NCI-H748 treated with DMSO at 0.1 percent for 48 hours (cell line): ENCODE measurements around the gene SLC7A9.
"Not testable (repeated sequence)": the region's sequence is repeated elsewhere in the genome, so short reads cannot be mapped to it uniquely, and the experiment has no call there.

Experiments used
- DNase-seq: peaks from one replicate; lab custom pipeline; 2025; lab: John Stamatoyannopoulos, UW

SLC7A9 gene

DNA sequence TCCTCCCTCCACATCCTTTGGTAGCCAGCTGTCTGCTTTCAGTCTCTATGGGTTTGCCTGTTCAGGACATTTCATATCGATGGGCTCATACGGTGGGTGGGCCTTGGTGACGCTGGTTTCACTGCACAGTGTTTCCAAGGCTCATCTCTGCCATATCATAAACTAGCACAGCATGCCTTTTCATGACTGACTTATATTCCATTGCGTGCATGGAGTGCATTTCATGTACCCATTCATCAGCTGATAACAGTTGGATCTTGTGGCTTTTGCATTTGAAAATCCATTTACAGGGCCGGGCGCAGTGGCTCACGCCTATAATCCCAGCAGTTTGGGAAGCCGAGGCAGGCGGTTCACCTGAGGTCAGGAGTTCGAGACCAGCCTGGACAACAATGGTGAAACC, 80.1 kb downstream of the SLC7A9 start:
- no peak for DNase-seq

DNA sequence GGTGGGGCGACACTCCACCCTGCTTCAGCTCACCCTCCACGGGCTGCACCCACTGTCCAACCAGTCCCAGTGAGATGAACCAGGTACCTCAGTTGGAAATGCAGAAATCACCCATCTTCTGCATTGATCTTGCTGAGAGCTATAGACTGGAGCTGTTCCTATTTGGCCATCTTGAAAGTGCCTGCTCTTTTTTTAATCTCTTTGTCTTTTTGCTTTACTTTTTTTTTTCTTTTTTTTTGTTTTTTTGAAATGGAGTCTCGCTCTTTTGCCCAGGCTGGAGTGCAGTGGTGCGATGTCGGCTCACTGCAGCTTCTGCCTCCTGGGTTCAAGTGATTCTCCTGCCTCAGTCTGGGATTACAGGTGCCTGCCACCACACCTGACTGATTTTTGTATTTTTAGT, 81.7 kb downstream of the SLC7A9 start:
- DNase-seq: not testable (repeated sequence)

DNA sequence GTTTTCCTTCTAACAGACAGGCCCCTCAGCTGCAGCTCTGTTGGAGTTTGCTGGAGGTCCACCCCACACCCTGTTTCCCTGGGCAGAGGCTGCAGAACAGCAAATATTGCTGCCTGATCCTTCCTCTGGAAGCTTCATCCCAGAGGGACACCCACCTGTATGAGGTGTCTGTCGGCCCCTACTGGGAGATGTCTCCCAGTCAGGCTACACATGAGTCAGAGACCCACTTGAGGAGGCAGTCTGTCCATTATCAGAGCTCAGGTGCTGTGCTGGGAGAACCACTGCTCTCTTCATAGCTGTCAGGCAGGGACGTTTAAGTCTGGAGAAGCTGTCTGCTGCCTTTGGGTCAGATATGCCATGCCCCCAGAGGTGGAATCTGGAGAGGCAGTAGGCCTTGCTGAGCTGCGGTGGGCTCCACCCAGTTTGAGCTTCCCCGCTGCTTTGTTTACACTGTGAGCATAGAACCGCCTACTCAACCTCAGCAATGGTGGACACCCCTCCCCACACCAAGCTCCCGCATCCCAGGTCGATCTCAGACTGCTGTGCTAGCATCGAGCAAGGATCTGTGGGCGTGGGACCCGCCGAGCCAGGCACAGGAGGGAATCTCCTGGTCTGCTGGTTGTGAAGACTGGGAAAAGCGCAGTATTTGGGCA, 82.3 kb downstream of the SLC7A9 start:
- DNase-seq: not testable (repeated sequence)

DNA sequence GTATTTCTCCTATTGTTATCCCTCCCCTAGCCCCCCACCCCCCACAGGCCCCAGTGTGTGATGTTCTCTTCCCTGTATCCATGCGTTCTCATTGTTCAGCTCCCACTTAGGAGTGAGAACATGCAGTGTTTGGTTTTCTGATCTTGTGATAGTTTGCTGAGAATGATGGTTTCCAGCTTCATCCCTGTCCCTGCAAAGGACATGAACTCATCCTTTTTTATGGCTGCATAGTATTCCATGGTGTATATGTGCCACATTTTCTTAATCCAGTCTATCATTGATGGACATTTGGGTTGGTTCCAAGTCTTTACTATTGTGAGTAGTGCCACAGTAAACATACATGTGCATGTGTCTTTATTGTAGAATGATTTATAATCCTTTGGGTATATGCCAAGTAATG, 87.5 kb downstream of the SLC7A9 start:
- not testable (repeated sequence) for DNase-seq

DNA sequence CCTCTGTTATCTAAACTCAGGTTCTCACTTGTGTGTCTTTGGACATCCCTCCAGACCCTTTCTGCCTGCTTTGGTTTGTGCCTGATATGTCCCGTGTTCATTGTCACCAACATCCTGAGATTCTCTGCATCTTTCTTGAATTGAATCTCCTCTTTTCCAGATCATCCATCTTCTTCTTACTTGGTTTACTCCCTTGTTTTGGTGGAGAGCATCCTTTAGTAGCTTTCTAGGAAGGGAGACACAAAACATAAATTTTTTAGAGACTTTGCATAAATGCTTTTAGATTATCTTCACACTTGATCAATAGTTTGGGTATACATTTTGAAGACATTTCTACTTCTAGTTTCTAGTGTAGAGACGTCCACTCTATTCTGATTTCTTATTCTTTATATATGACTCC, 88.3 kb downstream of the SLC7A9 start:
- no peak for DNase-seq
